ENCODE measurements around the gene EEF1G.
"Not testable (repeated sequence)": the region's sequence is repeated elsewhere in the genome, so short reads cannot be mapped to it uniquely, and the experiment has no call there.

EEF1G gene

GRCh38 chr11:62573592-62574362, at the start of gene EEF1G:
Gene EEF1G, minus strand, starts transcription at chr11:62573891. Its CDS starts 49 bp downstream, at chr11:62573842.
- peak; percentile 100 for DNase-seq

GRCh38 chr11:62622476-62623089, 48.9 kb upstream of the EEF1G start:
- no peak for DNase-seq

GRCh38 chr11:62621567-62622470, 48.1 kb upstream of the EEF1G start, which contains the start of gene B3GAT3:
Gene B3GAT3, minus strand, starts transcription at chr11:62621986. Its CDS starts 39 bp downstream, at chr11:62621947.
- peak; percentile 98 for DNase-seq

GRCh38 chr11:62621027-62621566, 47.4 kb upstream of the EEF1G start:
- DNase-seq = no peak

- DNase-seq = not testable (repeated sequence)
These were observed 43.3 kb upstream of the EEF1G start for GRCh38 chr11:62616957-62617356.

- no peak for DNase-seq
These were observed 41.8 kb upstream of the EEF1G start for GRCh38 chr11:62615521-62615920.

GRCh38 chr11:62614275-62614674, 40.6 kb upstream of the EEF1G start:
- peak; percentile 56 for DNase-seq

GRCh38 chr11:62613291-62613778, 39.6 kb upstream of the EEF1G start:
- DNase-seq = no peak

- DNase-seq = peak; percentile 90
These were observed 38.9 kb upstream of the EEF1G start, which contains the start of the genes EML3 and ROM1 for GRCh38 chr11:62612366-62613290. Gene EML3, minus strand, starts transcription at chr11:62612775. Its CDS starts 318 bp downstream, at chr11:62612457. Gene ROM1, plus strand, starts transcription at chr11:62613257. Its CDS starts 25 bp downstream, at chr11:62613282.

- DNase-seq = peak; percentile 46
These were observed 38.1 kb upstream of the EEF1G start for GRCh38 chr11:62611705-62612365.

- DNase-seq = no peak
These were observed 37.4 kb upstream of the EEF1G start for GRCh38 chr11:62610814-62611704.

- no peak for DNase-seq
These were observed 36.7 kb upstream of the EEF1G start for GRCh38 chr11:62610403-62610802.

GRCh38 chr11:62608776-62609175, 35.1 kb upstream of the EEF1G start:
- no peak for DNase-seq

- DNase-seq = no peak
These were observed 34.0 kb upstream of the EEF1G start for GRCh38 chr11:62607714-62608113.

GRCh38 chr11:62605902-62606301, 32.2 kb upstream of the EEF1G start:
- no peak for DNase-seq

GRCh38 chr11:62605467-62605866, 31.8 kb upstream of the EEF1G start:
- DNase-seq = no peak

GRCh38 chr11:62604460-62605120, 30.9 kb upstream of the EEF1G start:
- DNase-seq = no peak

- no peak for DNase-seq
These were observed 30.1 kb upstream of the EEF1G start for GRCh38 chr11:62603776-62604299.

GRCh38 chr11:62603072-62603408, 29.3 kb upstream of the EEF1G start:
- no peak for DNase-seq

All from activated CD4-positive, alpha-beta T cell treated with anti-CD3 and anti-CD28 coated beads, Interleukin-2, amount 50 U/mL, for 16 hours (primary cell).